Activated CD4-positive, alpha-beta T cell treated with anti-CD3 and anti-CD28 coated beads, Interleukin-2, amount 10 ng/mL, durations not matched to agents 24 days and 14 days (primary cell): ENCODE data around the gene IGF2BP1. TPM values are rescaled to one million over a fixed set of nuclear protein-coding genes. Genes with fewer than 3 reads are reported as not detected.

Source experiments
- DNase-seq: peaks from one replicate; pipeline ENCODE4 v3.0.0; 2022
- H3K27ac Mint-ChIP-seq: one replicate; pipeline ENCODE4 v1.8.0; 2022; ENCODE audit warnings: mild to moderate bottlenecking, mixed read lengths
- H3K27me3 Mint-ChIP-seq: one replicate; pipeline ENCODE4 v1.8.0; 2022; ENCODE audit warnings: mixed read lengths
- H3K36me3 Mint-ChIP-seq: one replicate; pipeline ENCODE4 v1.8.0; 2022; ENCODE audit warnings: low read depth, mild to moderate bottlenecking, mixed read lengths
- H3K4me1 Mint-ChIP-seq: one replicate; pipeline ENCODE4 v1.8.0; 2021; ENCODE audit warnings: mixed read lengths
- H3K4me3 Mint-ChIP-seq: one replicate; pipeline ENCODE4 v1.8.0; 2022; ENCODE audit warnings: mild to moderate bottlenecking, moderate library complexity, mixed read lengths
- H3K9me3 Mint-ChIP-seq: one replicate; pipeline ENCODE4 v1.8.0; 2021; ENCODE audit warnings: mixed read lengths
- intact Hi-C: fragments of 100-400 bp; cut with micrococcal nuclease; formaldehyde crosslinking; loops from one replicate; pipeline ENCODE4 v1.15.1; 2023
- total RNA-seq: library from RNA; stranded (reverse); gene quantifications from 2 replicates; pipeline ENCODE4 v1.2.3, GENCODE V29; 2022

The IGF2BP1 gene
- total RNA-seq = 0.09 TPM in 1 of 2 replicates, not detected in the other

DNA sequence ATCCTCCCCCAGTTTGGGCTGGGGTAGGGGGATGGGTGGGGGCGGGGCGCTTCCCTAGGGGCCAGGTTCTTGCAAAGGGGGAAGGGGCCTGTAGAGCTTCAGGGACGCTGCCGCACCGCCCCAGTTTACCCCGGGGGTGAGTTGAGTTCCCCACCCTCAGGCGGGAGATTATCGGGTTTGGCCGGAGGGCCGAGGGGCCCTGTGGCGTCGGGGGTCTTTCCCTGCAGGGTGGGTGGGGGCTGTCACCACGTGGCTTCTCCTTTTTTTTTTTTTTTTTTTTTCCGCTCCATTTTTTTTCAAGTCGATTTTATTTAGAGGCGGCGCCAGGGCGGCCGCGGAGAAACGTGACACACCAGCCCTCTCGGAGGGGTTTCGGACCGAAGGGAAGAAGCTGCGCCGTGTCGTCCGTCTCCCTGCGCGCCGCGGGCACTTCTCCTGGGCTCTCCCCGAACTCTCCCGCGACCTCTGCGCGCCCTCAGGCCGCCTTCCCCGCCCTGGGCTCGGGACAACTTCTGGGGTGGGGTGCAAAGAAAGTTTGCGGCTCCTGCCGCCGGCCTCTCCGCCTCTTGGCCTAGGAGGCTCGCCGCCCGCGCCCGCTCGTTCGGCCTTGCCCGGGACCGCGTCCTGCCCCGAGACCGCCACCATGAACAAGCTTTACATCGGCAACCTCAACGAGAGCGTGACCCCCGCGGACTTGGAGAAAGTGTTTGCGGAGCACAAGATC is at the start of gene IGF2BP1:
Gene IGF2BP1 (plus strand): TSS at position 283 of the 724 bp plus-strand sequence. CDS start 361 bp downstream, at position 644.
- Mint-ChIP-seq H3K36me3 (peaks cover 5% of the 10 kb centered on the region), H3K27me3 (peaks cover 83% of the 10 kb centered on the region), H3K9me3 (no peaks in the 10 kb centered on the region), H3K27ac (peak within 1 kb of the TSS; percentile 63), H3K4me1 (peaks cover 19% of the 10 kb centered on the region), H3K4me3 (peak within 1 kb of the TSS; percentile 69)
- peak; percentile 69 for DNase-seq
- intact Hi-C loops = loop anchor here (5.0 kb wide), 4 partner anchors 275 to 970 kb away; partner anchors contain the start of genes DLX4, HOXB7, NGFR and PRAC1

DNA sequence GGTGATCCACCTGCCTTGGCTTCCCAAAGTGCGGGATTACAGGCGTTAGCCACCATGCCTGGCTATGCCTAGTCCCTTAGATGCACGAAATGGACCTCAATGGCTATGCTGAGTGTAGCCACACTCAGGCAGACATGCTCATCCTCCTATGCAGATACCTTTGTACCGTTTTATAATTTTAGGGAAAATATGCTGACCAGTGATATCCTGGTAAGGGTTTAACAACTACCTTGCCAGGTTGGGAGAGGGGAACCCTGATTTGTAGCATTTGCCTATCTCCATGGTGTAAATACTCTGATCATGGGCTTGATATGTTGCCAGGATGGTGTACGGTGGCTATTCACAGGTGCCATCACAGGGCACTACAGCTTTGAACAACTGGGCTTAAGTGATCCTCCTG is 45.6 kb upstream of the IGF2BP1 start:
- intact Hi-C loops = no loop called here
- no peak for DNase-seq
- Mint-ChIP-seq H3K27ac (no peak overlapping the region), H3K4me1 (peaks cover 4% of the 10 kb centered on the region), H3K27me3 (peaks cover 14% of the 10 kb centered on the region), H3K9me3 (no peaks in the 10 kb centered on the region), H3K36me3 (no peaks in the 10 kb centered on the region), H3K4me3 (no peak overlapping the region)

- H3K27me3 Mint-ChIP-seq = peaks cover 17% of the 10 kb centered on the region
- H3K36me3 Mint-ChIP-seq = no peaks in the 10 kb centered on the region
- H3K27ac Mint-ChIP-seq = peak overlapping the region; percentile 70
- H3K4me1 Mint-ChIP-seq = peaks cover 4% of the 10 kb centered on the region
- peak; percentile 64 for DNase-seq
- no peak overlapping the region for H3K4me3 Mint-ChIP-seq
- no peaks in the 10 kb centered on the region for H3K9me3 Mint-ChIP-seq
- intact Hi-C loops = no loop called here
These were observed 44.3 kb upstream of the IGF2BP1 start for GRCh38 chr17:48952904-48953303.

GRCh38 chr17:48954300-48954755 is 42.9 kb upstream of the IGF2BP1 start:
- H3K36me3 Mint-ChIP-seq = no peaks in the 10 kb centered on the region
- H3K4me1 Mint-ChIP-seq = peaks cover 4% of the 10 kb centered on the region
- H3K9me3 Mint-ChIP-seq = no peaks in the 10 kb centered on the region
- no peak overlapping the region for H3K4me3 Mint-ChIP-seq
- DNase-seq = no peak
- intact Hi-C loops = no loop called here
- H3K27ac Mint-ChIP-seq = no peak overlapping the region
- H3K27me3 Mint-ChIP-seq = peaks cover 19% of the 10 kb centered on the region

GRCh38 chr17:48960834-48961515 is 36.2 kb upstream of the IGF2BP1 start:
- Mint-ChIP-seq H3K27me3 (peaks cover 28% of the 10 kb centered on the region), H3K4me3 (no peak overlapping the region), H3K4me1 (no peaks in the 10 kb centered on the region), H3K27ac (no peak overlapping the region), H3K9me3 (no peaks in the 10 kb centered on the region), H3K36me3 (no peaks in the 10 kb centered on the region)
- intact Hi-C loops = no loop called here
- no peak for DNase-seq

GRCh38 chr17:48961516-48962233 is 35.5 kb upstream of the IGF2BP1 start:
- Mint-ChIP-seq H3K27ac (no peak overlapping the region), H3K9me3 (no peaks in the 10 kb centered on the region), H3K36me3 (no peaks in the 10 kb centered on the region), H3K27me3 (peaks cover 26% of the 10 kb centered on the region), H3K4me3 (no peak overlapping the region), H3K4me1 (no peaks in the 10 kb centered on the region)
- DNase-seq = no peak
- intact Hi-C loops = no loop called here

GRCh38 chr17:48970224-48970623 is 27.0 kb upstream of the IGF2BP1 start:
- H3K4me3 Mint-ChIP-seq = no peak overlapping the region
- H3K4me1 Mint-ChIP-seq = peaks cover 4% of the 10 kb centered on the region
- no peaks in the 10 kb centered on the region for H3K9me3 Mint-ChIP-seq
- intact Hi-C loops = no loop called here
- no peaks in the 10 kb centered on the region for H3K36me3 Mint-ChIP-seq
- H3K27me3 Mint-ChIP-seq = peaks cover 34% of the 10 kb centered on the region
- H3K27ac Mint-ChIP-seq = no peak overlapping the region
- no peak for DNase-seq

DNA sequence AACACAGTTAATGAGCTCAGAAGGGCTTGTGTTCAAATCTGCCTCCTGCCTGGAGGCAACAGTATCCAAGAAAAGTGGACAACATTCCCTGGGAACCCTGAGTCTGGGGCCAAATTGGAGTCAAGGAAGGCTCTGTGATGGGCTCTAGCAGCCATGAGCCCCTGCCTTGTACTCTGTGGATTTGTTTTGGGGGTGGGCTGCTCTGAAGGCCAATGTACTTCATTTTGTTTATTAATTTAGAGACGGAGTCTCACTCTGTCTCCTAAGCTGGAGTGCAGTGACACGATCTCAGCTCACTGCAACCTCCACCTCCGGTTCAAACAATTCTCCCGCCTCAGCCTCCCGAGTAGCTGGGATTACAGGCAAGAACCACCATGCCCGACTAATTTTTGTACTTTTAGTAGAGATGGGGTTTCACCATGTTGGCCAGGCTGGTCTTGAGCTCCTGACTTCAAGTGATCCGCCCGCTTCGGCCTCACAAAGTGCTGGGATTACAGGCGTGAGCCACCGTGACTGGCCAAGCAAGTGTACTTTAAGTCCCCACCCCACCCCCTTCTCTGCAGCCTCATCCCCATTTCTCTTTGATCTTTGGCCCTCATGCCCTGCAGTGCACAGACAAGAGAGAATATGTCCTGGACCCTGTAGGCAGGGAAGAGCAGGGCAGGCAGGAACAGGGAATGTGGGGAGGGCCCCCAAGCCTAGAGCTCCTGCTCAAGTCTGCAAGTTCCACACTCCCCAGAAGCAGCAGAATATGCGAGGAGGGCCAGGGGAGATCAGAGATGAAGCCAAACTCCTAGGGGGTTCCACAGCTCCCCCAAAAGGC is 26.1 kb upstream of the IGF2BP1 start:
- H3K36me3 Mint-ChIP-seq = no peaks in the 10 kb centered on the region
- peaks cover 32% of the 10 kb centered on the region for H3K27me3 Mint-ChIP-seq
- peaks cover 4% of the 10 kb centered on the region for H3K4me1 Mint-ChIP-seq
- no peaks in the 10 kb centered on the region for H3K9me3 Mint-ChIP-seq
- intact Hi-C loops = no loop called here
- no peak for DNase-seq
- H3K4me3 Mint-ChIP-seq = no peak overlapping the region
- no peak overlapping the region for H3K27ac Mint-ChIP-seq

DNA sequence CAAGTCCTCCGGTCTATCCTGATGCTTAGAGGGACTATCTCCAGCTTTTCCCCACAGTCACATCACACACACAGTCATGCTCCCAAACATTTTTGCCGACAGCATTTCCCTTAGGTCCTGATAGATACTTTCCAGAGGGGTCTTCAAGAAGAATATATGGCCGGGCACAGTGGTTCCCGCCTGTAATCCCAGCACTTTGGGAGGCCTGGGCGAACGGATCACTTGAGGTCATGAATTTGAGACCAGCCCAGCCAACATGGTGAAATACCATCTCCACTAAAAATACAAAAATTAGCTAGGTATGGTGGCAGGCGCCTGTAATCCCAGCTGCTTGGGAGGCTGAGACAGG is 24.5 kb upstream of the IGF2BP1 start:
- Mint-ChIP-seq H3K27ac (no peak overlapping the region), H3K27me3 (peaks cover 29% of the 10 kb centered on the region), H3K9me3 (no peaks in the 10 kb centered on the region), H3K4me3 (no peak overlapping the region), H3K4me1 (peaks cover 4% of the 10 kb centered on the region), H3K36me3 (no peaks in the 10 kb centered on the region)
- intact Hi-C loops = no loop called here
- DNase-seq = no peak

- no peaks in the 10 kb centered on the region for H3K36me3 Mint-ChIP-seq
- H3K27ac Mint-ChIP-seq = no peak overlapping the region
- DNase-seq = no peak
- H3K4me1 Mint-ChIP-seq = peaks cover 4% of the 10 kb centered on the region
- peaks cover 21% of the 10 kb centered on the region for H3K27me3 Mint-ChIP-seq
- H3K9me3 Mint-ChIP-seq = no peaks in the 10 kb centered on the region
- no peak overlapping the region for H3K4me3 Mint-ChIP-seq
- intact Hi-C loops = no loop called here
These were observed 23.4 kb upstream of the IGF2BP1 start for GRCh38 chr17:48973806-48974205.

DNA sequence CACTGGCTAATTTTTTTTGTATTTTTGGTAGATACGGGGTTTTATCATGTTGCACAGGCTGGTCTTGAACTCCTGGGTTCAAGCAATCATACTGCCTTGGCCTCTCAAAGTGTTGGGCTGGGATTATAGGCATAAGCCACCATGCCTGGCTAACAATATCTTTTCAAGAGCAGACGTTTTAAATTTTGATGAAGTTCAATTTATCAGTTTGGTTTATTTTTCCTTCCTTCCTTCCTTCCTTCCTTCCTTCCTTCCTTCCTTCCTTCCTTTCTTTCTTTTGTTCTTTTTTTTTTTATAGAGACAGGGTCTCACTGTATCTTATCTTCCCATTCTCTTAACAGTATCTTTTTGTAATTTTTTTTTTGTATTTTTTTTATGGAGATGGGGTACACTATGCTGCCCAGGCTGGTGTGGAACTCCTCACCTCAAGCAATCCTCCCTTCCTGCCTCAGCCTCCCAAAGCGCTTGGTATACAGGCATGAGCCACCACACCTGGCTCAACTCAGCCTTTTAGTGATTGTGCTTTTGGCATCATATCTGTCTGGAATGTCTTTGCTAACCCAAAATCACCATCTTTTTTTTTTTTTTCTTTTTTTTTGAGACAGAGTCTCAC is 15.2 kb upstream of the IGF2BP1 start:
- Mint-ChIP-seq H3K4me1 (no peaks in the 10 kb centered on the region), H3K4me3 (no peak overlapping the region), H3K36me3 (no peaks in the 10 kb centered on the region), H3K27ac (no peak overlapping the region), H3K27me3 (peaks cover 10% of the 10 kb centered on the region), H3K9me3 (no peaks in the 10 kb centered on the region)
- intact Hi-C loops = no loop called here
- no peak for DNase-seq

DNA sequence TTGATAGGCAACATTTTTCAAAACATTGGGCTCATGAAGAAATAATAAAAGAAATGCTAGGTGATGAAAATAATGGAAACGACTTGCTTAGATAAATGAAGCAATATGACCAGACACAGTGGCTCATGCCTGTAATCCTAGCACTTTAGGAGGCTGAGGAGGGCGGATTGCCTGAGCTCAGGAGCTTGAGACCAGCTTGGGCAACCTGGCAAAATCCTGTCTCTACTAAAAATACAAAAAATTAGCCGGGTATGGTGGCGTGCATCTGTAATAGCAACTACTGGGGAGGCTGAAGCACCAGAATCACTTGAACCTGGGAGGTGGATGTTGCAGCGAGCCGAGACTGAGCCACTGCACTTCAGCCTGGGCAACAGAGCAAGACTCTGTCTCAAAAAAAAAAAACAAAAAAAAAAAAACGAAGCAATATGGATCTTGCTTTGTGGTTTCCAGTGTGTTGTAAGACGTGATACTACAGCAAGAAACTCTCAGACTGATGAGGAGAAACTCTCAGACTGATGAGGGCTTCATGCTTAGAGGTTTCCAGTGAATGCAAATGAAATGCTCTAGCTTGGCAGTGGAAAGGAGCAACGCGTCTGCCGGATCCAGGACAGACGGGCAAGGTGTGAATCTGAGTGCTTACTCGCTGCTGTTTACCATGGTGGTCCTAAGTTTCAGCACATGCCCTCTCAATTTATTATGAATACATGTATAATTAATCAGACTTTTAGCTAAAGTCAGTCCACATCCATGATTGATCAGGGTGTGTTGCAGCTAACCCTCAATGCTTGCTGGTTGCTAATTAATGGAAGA is 11.5 kb upstream of the IGF2BP1 start:
- DNase-seq = no peak
- H3K4me3 Mint-ChIP-seq = no peak overlapping the region
- no peaks in the 10 kb centered on the region for H3K36me3 Mint-ChIP-seq
- H3K27me3 Mint-ChIP-seq = peaks cover 29% of the 10 kb centered on the region
- H3K4me1 Mint-ChIP-seq = no peaks in the 10 kb centered on the region
- no peak overlapping the region for H3K27ac Mint-ChIP-seq
- H3K9me3 Mint-ChIP-seq = no peaks in the 10 kb centered on the region
- intact Hi-C loops = no loop called here
